ENCODE results near the gene FBXO42. TPM values are rescaled to one million over a fixed set of nuclear protein-coding genes. Genes with fewer than 3 reads are reported as not detected.

Gene FBXO42
- total RNA-seq, 1 donor: 16.3 TPM

DNA sequence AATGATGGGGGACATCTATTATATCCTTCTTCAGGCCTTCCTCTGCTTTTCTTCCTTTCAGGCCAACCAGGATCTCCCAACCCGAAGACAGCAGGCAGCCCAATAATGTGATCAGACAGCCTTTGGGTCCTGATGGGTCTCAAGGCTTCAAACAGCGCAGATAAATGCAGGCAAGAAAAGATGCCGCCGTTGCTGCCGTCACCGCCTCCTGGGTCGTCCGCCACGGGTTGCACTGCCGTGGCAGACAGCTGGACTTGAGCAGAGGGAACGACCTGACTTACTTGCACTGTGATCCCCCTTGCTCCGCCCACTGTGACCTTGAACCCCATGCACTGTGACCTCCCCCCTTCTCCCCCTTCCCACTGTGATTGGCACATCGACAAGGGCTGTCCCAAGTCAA is 42.7 kb upstream of the FBXO42 start:
- no peak overlapping the region for H2AFZ ChIP-seq (ENCODE audit: low read length)
- H3K4me3 ChIP-seq (ENCODE audit: insufficient read depth, low read length): no peak overlapping the region
- H4K20me1 ChIP-seq (ENCODE audit: insufficient read depth, low read length): peaks cover 53% of the 10 kb centered on the region
- H3K79me2 ChIP-seq (ENCODE audit: insufficient read depth, low read length): peaks cover 69% of the 10 kb centered on the region
- H3K9me3 ChIP-seq (ENCODE audit: low read depth, low read length): no peaks in the 10 kb centered on the region
- no peak for DNase-seq (ENCODE audit: insufficient read length, low spot score, missing footprints)
- H3K36me3 ChIP-seq (ENCODE audit: insufficient read depth, low read length): peaks cover 43% of the 10 kb centered on the region
- no peaks in the 10 kb centered on the region for H3K27me3 ChIP-seq (ENCODE audit: insufficient read depth, low read length)
- TF ChIP-seq, protein P1, sequence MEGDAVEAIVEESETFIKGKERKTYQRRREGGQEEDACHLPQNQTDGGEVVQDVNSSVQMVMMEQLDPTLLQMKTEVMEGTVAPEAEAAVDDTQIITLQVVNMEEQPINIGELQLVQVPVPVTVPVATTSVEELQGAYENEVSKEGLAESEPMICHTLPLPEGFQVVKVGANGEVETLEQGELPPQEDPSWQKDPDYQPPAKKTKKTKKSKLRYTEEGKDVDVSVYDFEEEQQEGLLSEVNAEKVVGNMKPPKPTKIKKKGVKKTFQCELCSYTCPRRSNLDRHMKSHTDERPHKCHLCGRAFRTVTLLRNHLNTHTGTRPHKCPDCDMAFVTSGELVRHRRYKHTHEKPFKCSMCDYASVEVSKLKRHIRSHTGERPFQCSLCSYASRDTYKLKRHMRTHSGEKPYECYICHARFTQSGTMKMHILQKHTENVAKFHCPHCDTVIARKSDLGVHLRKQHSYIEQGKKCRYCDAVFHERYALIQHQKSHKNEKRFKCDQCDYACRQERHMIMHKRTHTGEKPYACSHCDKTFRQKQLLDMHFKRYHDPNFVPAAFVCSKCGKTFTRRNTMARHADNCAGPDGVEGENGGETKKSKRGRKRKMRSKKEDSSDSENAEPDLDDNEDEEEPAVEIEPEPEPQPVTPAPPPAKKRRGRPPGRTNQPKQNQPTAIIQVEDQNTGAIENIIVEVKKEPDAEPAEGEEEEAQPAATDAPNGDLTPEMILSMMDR (IDR thresholded peaks at IDR 0.05; ENCODE audit: extremely low read depth, low read depth, low read length): no peak
- H3K4me1 ChIP-seq (ENCODE audit: insufficient read depth, low read length): peaks cover 33% of the 10 kb centered on the region
- H3K27ac ChIP-seq (ENCODE audit: low read depth, low read length): no peak overlapping the region
- H3K4me2 ChIP-seq (ENCODE audit: insufficient read depth, low read length): no peak overlapping the region

DNA sequence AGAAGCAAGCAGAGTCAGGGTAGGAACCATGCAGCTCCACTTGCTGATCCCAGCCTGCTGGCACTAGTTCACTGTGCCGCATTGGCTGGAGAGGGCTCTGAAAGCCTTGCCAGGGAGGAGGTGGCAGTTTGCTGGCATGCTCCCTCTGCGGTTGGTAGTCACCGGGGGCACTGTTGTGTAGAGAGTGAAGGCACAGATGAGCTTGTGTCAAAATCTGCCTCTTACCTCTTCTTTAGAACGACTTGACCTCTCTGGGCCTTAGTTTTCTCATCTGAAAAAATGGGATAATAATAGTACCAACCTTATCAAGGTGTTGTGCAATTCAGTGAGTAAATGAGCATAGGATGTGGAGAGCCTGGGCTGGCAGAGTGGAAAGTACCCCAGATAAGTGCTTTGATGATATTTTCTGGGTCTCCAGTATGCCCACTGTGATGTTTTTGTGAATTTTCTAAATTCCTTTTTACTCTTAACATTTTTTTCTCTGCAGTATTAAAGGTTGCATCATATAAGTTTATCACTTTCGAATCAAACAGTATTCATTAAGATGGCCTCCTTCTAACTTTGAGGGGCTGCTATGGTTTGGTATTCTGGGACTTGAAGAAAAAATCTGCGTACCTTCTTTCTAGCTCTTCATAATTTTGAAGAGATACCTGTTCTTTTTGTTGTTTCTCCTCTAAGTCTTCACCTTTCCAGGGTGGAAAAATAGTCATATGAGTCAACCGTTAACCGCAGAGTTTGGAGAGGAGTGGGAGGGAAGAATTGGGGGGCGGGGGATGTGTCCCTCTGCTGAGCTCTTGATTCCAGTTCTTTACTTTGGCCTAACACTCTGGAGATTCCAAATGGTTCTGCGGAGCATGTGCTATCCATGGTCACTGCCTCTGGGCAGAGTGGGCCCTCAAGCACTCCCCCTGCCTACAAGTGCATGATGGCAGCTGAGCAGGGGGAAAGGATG is 41.6 kb upstream of the FBXO42 start:
- Histone ChIP-seq H3K4me3 (ENCODE audit: insufficient read depth, low read length) (no peak overlapping the region), H3K4me1 (ENCODE audit: insufficient read depth, low read length) (peaks cover 33% of the 10 kb centered on the region), H4K20me1 (ENCODE audit: insufficient read depth, low read length) (peaks cover 57% of the 10 kb centered on the region), H3K79me2 (ENCODE audit: insufficient read depth, low read length) (peaks cover 77% of the 10 kb centered on the region), H3K4me2 (ENCODE audit: insufficient read depth, low read length) (no peak overlapping the region), H2AFZ (ENCODE audit: low read length) (no peak overlapping the region), H3K27ac (ENCODE audit: low read depth, low read length) (peak overlapping the region; percentile 54), H3K9me3 (ENCODE audit: low read depth, low read length) (no peaks in the 10 kb centered on the region), H3K36me3 (ENCODE audit: insufficient read depth, low read length) (peaks cover 36% of the 10 kb centered on the region), H3K27me3 (ENCODE audit: insufficient read depth, low read length) (no peaks in the 10 kb centered on the region)
- DNase-seq (ENCODE audit: insufficient read length, low spot score, missing footprints): peak; percentile 53
- TF ChIP-seq, protein P1 (IDR thresholded peaks at IDR 0.05; ENCODE audit: extremely low read depth, low read depth, low read length): no peak

DNA sequence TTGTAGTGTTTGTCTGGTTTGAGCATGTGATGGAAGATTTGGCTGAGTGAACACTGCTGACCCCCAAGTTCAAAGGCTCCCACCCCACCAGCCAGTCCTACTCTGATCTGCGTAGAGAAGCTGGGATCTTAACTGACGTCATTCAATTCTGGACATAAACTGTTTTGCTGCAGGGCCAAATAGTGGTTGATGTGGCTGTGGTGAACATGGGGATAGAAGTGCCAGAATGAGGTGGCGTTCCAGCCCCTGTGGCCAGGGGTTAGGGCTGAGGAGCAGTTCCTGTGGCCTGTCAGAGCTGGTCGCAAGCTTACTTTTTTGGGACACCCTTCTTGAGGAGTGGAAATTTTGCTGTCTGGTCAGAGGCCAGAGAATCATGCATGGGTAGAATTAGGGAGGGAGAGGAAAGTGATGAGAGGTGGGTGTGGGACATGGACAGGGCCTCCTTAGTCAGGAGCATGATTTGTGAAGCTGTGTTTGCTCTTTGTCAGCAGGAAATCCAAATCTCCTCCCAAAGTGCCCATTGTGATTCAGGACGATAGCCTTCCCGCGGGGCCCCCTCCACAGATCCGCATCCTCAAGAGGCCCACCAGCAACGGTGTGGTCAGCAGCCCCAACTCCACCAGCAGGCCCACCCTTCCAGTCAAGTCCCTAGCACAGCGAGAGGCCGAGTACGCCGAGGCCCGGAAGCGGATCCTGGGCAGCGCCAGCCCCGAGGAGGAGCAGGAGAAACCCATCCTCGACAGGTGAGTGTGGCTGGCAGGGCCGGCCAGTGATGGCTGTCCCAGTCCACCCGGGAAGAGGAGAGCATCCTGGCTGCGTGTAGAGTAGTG is 40.7 kb upstream of the FBXO42 start:
- TF ChIP-seq, protein P1 (IDR thresholded peaks at IDR 0.05; ENCODE audit: extremely low read depth, low read depth, low read length): no peak
- Histone ChIP-seq H3K4me3 (ENCODE audit: insufficient read depth, low read length) (no peak overlapping the region), H3K4me1 (ENCODE audit: insufficient read depth, low read length) (peaks cover 38% of the 10 kb centered on the region), H3K36me3 (ENCODE audit: insufficient read depth, low read length) (peaks cover 29% of the 10 kb centered on the region), H2AFZ (ENCODE audit: low read length) (no peak overlapping the region), H3K79me2 (ENCODE audit: insufficient read depth, low read length) (peaks cover 86% of the 10 kb centered on the region), H3K27ac (ENCODE audit: low read depth, low read length) (peak overlapping the region; percentile 54), H3K4me2 (ENCODE audit: insufficient read depth, low read length) (no peak overlapping the region), H3K27me3 (ENCODE audit: insufficient read depth, low read length) (no peaks in the 10 kb centered on the region), H3K9me3 (ENCODE audit: low read depth, low read length) (no peaks in the 10 kb centered on the region), H4K20me1 (ENCODE audit: insufficient read depth, low read length) (peaks cover 61% of the 10 kb centered on the region)
- peak; percentile 71 for DNase-seq (ENCODE audit: insufficient read length, low spot score, missing footprints)
